Tibial nerve (tissue), 3 donors: ENCODE data around the gene SIGLEC6.

Experiments
- POLR2A ChIP-seq, 2 donors: fragments of 450-650 bp; IDR thresholded peaks; one replicate each; pipeline ENCODE4 v1.6.1; 2017; ENCODE audit warnings: antibody characterized with exemption in 2 of 2, mild to moderate bottlenecking in 2 of 2, moderate library complexity in 2 of 2
- TF ChIP-seq, protein P1 (sequence below), 5 experiments: fragments of 200-600 bp in 3 of 5; fragments of 450-650 bp in 2 of 5; sonication (generic) in 3 of 5; IDR thresholded peaks; one replicate each; pipeline ENCODE4 v1.5.1; 2016 to 2019; ENCODE audit warnings: antibody characterized with exemption in 5 of 5, mild to moderate bottlenecking in 3 of 5, moderate library complexity in 2 of 5

DNA sequence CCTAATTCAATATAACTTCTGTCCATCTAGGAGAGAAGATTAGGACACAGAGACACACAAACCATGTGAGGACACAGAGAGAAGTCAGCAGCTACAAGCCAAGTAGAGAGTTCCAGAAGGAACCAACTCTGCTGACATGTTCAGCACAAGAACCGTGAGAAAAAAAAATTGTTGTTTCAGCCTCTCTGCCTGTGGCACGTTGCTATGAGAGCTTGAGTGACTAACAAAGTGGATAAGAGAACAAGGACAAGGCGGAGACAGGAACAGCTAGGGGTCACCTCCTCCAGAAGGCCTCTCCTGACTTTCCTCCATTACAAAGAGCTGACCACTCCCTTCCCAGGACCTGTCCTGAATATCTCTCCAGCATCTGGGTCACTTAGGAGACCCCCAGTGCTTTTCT is 24.3 kb downstream of the SIGLEC6 start:
- TF ChIP-seq POLR2A (IDR thresholded peaks at IDR 0.05), result no peak
- TF ChIP-seq, protein P1, sequence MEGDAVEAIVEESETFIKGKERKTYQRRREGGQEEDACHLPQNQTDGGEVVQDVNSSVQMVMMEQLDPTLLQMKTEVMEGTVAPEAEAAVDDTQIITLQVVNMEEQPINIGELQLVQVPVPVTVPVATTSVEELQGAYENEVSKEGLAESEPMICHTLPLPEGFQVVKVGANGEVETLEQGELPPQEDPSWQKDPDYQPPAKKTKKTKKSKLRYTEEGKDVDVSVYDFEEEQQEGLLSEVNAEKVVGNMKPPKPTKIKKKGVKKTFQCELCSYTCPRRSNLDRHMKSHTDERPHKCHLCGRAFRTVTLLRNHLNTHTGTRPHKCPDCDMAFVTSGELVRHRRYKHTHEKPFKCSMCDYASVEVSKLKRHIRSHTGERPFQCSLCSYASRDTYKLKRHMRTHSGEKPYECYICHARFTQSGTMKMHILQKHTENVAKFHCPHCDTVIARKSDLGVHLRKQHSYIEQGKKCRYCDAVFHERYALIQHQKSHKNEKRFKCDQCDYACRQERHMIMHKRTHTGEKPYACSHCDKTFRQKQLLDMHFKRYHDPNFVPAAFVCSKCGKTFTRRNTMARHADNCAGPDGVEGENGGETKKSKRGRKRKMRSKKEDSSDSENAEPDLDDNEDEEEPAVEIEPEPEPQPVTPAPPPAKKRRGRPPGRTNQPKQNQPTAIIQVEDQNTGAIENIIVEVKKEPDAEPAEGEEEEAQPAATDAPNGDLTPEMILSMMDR (IDR thresholded peaks at IDR 0.05), result no peak
